Heart right ventricle (tissue), 16 donors: ENCODE measurements around the gene RND2. TPM values are rescaled to one million over a fixed set of nuclear protein-coding genes. Genes with fewer than 3 reads are reported as not detected.

Source experiments
- ATAC-seq, 8 donors: fragments of 200-7000 bp; cut with Tn5 transposase; one replicate each; pipeline ENCODE4 v1.9.1; 2020; ENCODE audit warnings: mild to moderate bottlenecking in 8 of 8, moderate library complexity in 8 of 8, moderate number of reproducible peaks in 1 of 8
- DNase-seq, 2 donors: peaks; one replicate each; pipeline ENCODE4 v3.0.0-alpha.2; 2020
- H3K27ac ChIP-seq, 10 donors: fragments of 200-600 bp; sonication (generic) in 2 of 10; one replicate each; pipeline versions ENCODE4 v1.5.0 to v1.8.0; 2020 to 2022; ENCODE audit warnings: mild to moderate bottlenecking in 3 of 10
- H3K27me3 ChIP-seq, 7 donors: fragments of 200-600 bp; one replicate each; pipeline ENCODE4 v1.8.0; 2021 to 2022; ENCODE audit warnings: mild to moderate bottlenecking in 2 of 7
- H3K36me3 ChIP-seq, 9 donors: fragments of 200-600 bp; sonication (generic) in 1 of 9; one replicate each; pipeline versions ENCODE4 v1.5.0 to v1.8.0; 2020 to 2022; ENCODE audit warnings: mild to moderate bottlenecking in 2 of 9
- H3K4me1 ChIP-seq, 9 donors: fragments of 200-600 bp; sonication (generic) in 1 of 9; one replicate each; pipeline versions ENCODE4 v1.5.0 to v1.8.0; 2020 to 2022; ENCODE audit warnings: mild to moderate bottlenecking in 4 of 9
- H3K4me3 ChIP-seq, 10 donors: fragments of 200-600 bp; sonication (generic) in 2 of 10; one replicate each; pipeline versions ENCODE4 v1.5.0 to v1.8.0; 2020 to 2022; ENCODE audit warnings: mild to moderate bottlenecking in 7 of 10, moderate library complexity in 2 of 10
- H3K9me3 ChIP-seq, 11 donors: fragments of 200-600 bp in 10 of 11; sonication (generic) in 2 of 11; one replicate each; pipeline versions ENCODE4 v1.5.0 to v1.8.0; 2013 to 2022; ENCODE audit warnings: mild to moderate bottlenecking in 2 of 11, control low read depth in 1 of 11, moderate library complexity in 1 of 11
- CTCF ChIP-seq, 9 donors: fragments of 200-600 bp; sonication (generic) in 2 of 9; IDR thresholded peaks; one replicate each; pipeline versions ENCODE4 v1.5.0 to v1.8.0; 2021 to 2022; ENCODE audit warnings: antibody characterized with exemption in 9 of 9, mild to moderate bottlenecking in 5 of 9, moderate library complexity in 1 of 9
- WGBS, 2 donors: extraction: QIAGEN DNeasy Blood & Tissue Kit; methylation state at CpG; one replicate each; pipeline ENCODE4 v1.1.7; 2013; ENCODE audit warnings: inconsistent platforms in 1 of 2; 5-methylcytosine and 5-hydroxymethylcytosine counted together
- intact Hi-C, 10 donors: fragments of 100-400 bp; cut with DNase I; formaldehyde crosslinking; loops; one replicate each; pipeline versions ENCODE4 v1.11.1 to v1.14.2; 2022
- polyA plus RNA-seq, 2 donors: library from polyadenylated mRNA; stranded (reverse); fragments of 200-250 nt; gene quantifications; one replicate each; pipeline ENCODE4 v1.2.3, GENCODE V29; 2013
- total RNA-seq, 10 donors: library from RNA; stranded (reverse); fragmentation: NEBNext Ultra II Directional in 3 of 10; extraction: Animal tissue kit (Norgen Biotek cat#: 25700) in 3 of 10; gene quantifications; one replicate each; pipeline versions ENCODE4 v1.2.1 to v1.2.4, GENCODE V29; 2021 to 2023
- donor health status: Arrhythmogenic right ventricular cardiomyopathy.
- donor health status: ischemic (EF 13 %, LVEDD 7.1; RV severe dilation, severe dysfunction).
- donor health status: healthy with polysubstance abuse.
- donor health status: DM: no; HTN: yes; CAD: no.
- donor health status: DM: no; HTN: no; CAD: no.
- donor health status: ischemic (EF 25% LVEDD 6.9; RV normal size, moderate dysfunction).
- donor health status: ischemic (EF 25% LVEDD 5.7; RV mildly dilated, moderate dysfunction).
- donor health status: healthy.
- donor health status: DM: yes; HTN: yes; CAD: no.
- donor health status: Ischemic cardiomyopathy.
- donor health status: ischemic (EF 35%, LVEDD 5.7; RV mildly dilated, moderate dysfunction).
- donor health status: nonischemic (EF 11% LVEDD 7.7; RV severe dilation, severe dysfunction).
- donor health status: DM: yes; HTN: yes; CAD: no.
- donor health status: PGD.
- donor health status: ischemic (EF 29% LVEDD 5.4; RV normal size, mild dysfunction).
- donor health status: nonischemic (EF 23%, LVEDD 6.1; RV moderate dilation, normal function).

RND2 gene
- total and polyA plus RNA-seq, 12 donors, result 0.14 to 2.3 (median 0.51) TPM

GRCh38 chr17:43027091-43028032 lies 2.3 kb downstream of the RND2 start:
- no peak for DNase-seq
- ATAC-seq, result no peak
- TF ChIP-seq CTCF (IDR thresholded peaks at IDR 0.05), result no peak
- 76 to 81% methylated on average over 9 of the region's 9 CpGs for WGBS, 2 donors
- no peak overlapping the region for H3K4me3 ChIP-seq
- no peaks in the 10 kb centered on the region for H3K36me3 ChIP-seq
- peaks cover 0 to 19% (median 12%) of the 10 kb centered on the region in 9 donors for H3K4me1 ChIP-seq
- H3K27me3 ChIP-seq, result no peaks in the 10 kb centered on the region
- intact Hi-C loops, result loop anchor here in 7 of 10 donors (5.0 to 10.0 kb wide), 6 partner anchors 60 to 337 kb away; partner anchors contain the start of genes BRCA1 (in 5 of the 7) and NBR1 (in 1 of the 7)
- H3K9me3 ChIP-seq, result no peaks in the 10 kb centered on the region
- H3K27ac ChIP-seq, result no peak overlapping the region

DNA sequence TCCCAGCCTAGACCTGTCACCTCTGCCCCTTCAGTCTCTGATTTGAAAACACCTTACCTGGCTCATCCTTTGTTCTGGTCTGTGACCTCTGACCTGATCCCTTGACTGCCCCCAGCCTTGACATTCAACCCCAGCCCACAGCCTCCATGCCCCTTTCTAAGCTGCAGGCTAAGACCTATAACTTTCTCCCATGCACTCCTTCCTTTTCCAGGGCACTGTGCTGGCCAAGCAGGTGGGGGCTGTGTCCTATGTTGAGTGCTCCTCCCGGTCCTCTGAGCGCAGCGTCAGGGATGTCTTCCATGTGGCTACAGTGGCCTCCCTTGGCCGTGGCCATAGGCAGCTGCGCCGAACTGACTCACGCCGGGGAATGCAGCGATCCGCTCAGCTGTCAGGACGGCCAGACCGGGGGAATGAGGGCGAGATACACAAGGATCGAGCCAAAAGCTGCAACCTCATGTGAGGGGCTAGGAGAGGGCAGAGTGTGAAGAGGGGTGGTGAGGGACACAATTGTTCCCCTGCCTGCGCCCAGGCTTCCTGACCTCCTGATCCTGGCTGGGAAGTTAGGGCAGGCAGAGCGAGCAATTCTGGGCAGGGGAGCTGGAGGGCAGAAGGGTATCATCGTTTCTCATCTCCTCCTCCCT lies 3.3 kb downstream of the RND2 start:
- WGBS, 2 donors, result 82 to 83% methylated on average over 17 of the region's 17 CpGs
- DNase-seq (no peak), ATAC-seq (no peak)
- H3K9me3 ChIP-seq, result no peaks in the 10 kb centered on the region
- intact Hi-C loops, result loop anchor here in 7 of 10 donors (5.0 to 10.0 kb wide), 6 partner anchors 59 to 336 kb away; partner anchors contain the start of genes BRCA1 (in 5 of the 7) and NBR1 (in 1 of the 7)
- peaks cover 0 to 12% (median 6%) of the 10 kb centered on the region in 9 donors for H3K4me1 ChIP-seq
- no peak for TF ChIP-seq CTCF (IDR thresholded peaks at IDR 0.05)
- H3K27ac ChIP-seq, result no peak overlapping the region
- no peak overlapping the region for H3K4me3 ChIP-seq
- no peaks in the 10 kb centered on the region for H3K27me3 ChIP-seq
- no peaks in the 10 kb centered on the region for H3K36me3 ChIP-seq

- ATAC-seq (peak in 2 of 8 donors; percentile 15 to 31), DNase-seq (no peak)
- H3K27me3 ChIP-seq, result no peaks in the 10 kb centered on the region
- TF ChIP-seq CTCF (IDR thresholded peaks at IDR 0.05), result no peak
- H3K27ac ChIP-seq, result peak overlapping the region in 3 of 10 donors; percentile 19 to 57 (median 34)
- WGBS, 2 donors, result 67 to 69% methylated on average over 6 of the region's 6 CpGs
- H3K4me1 ChIP-seq, result peaks cover 0 to 3% (median 0%) of the 10 kb centered on the region in 9 donors
- no peaks in the 10 kb centered on the region for H3K36me3 ChIP-seq
- no peak overlapping the region for H3K4me3 ChIP-seq
- H3K9me3 ChIP-seq, result no peaks in the 10 kb centered on the region
- intact Hi-C loops, result loop anchor here in 2 of 10 donors (10.0 kb wide), 2 partner anchors 85 to 315 kb away; no protein-coding TSS in a partner anchor
Observed at GRCh38 chr17:43030137-43030767, 5.2 kb downstream of the RND2 start.

- 89 to 94% methylated on average over 3 of the region's 3 CpGs for WGBS, 2 donors
- no peaks in the 10 kb centered on the region for H3K27me3 ChIP-seq
- H3K27ac ChIP-seq, result no peak overlapping the region
- no peaks in the 10 kb centered on the region for H3K4me1 ChIP-seq
- DNase-seq (no peak), ATAC-seq (no peak)
- no peaks in the 10 kb centered on the region for H3K9me3 ChIP-seq
- TF ChIP-seq CTCF (IDR thresholded peaks at IDR 0.05), result no peak
- no peak overlapping the region for H3K4me3 ChIP-seq
- intact Hi-C loops, result loop anchor here in 2 of 10 donors (10.0 kb wide), 2 partner anchors 83 to 313 kb away; no protein-coding TSS in a partner anchor
- no peaks in the 10 kb centered on the region for H3K36me3 ChIP-seq
Observed at GRCh38 chr17:43031666-43032065, 6.6 kb downstream of the RND2 start.
